Right cardiac atrium (tissue), 5 donors: ENCODE data around the gene CACNA1I. TPM values are rescaled to one million over a fixed set of nuclear protein-coding genes. Genes with fewer than 3 reads are reported as not detected.

Experiments used
- ATAC-seq, 2 donors: fragments of 200-7000 bp; cut with Tn5 transposase; one replicate each; pipeline versions ENCODE4 v1.8.0 to v1.9.1; 2020; ENCODE audit warnings: moderate library complexity in 2 of 2, mild to moderate bottlenecking in 1 of 2
- DNase-seq, 3 donors: peaks; one replicate each; pipeline ENCODE4 v3.0.0-alpha.2; 2020
- H3K27ac ChIP-seq: one replicate; pipeline ENCODE4 v1.5.1; 2013; ENCODE audit warnings: mild to moderate bottlenecking, low read length, control low read depth, moderate library complexity
- H3K27me3 ChIP-seq: one replicate; pipeline ENCODE4 v1.6.1; 2013; ENCODE audit not compliant: control insufficient read depth, insufficient read depth
- H3K4me1 ChIP-seq: one replicate; pipeline ENCODE4 v1.6.1; 2013; ENCODE audit warnings: low read length; ENCODE audit not compliant: control insufficient read depth, insufficient read depth
- H3K4me3 ChIP-seq: one replicate; pipeline ENCODE4 v1.5.1; 2013; ENCODE audit warnings: low read length, control low read depth
- H3K9me3 ChIP-seq: one replicate; pipeline ENCODE4 v1.6.1; 2013; ENCODE audit warnings: low read length; ENCODE audit not compliant: control insufficient read depth
- WGBS: extraction: QIAGEN DNeasy Blood & Tissue Kit; methylation state at CpG from one replicate; pipeline ENCODE4 v1.1.7; 2013; 5-methylcytosine and 5-hydroxymethylcytosine counted together
- intact Hi-C, 4 donors: fragments of 100-400 bp; cut with DNase I; formaldehyde crosslinking; loops; one replicate each; pipeline versions ENCODE4 v1.11.0 to v1.14.0; 2022 to 2023
- polyA plus RNA-seq: library from polyadenylated mRNA; stranded (reverse); fragments of 200-250 nt; gene quantifications from one replicate; pipeline ENCODE4 v1.2.3, GENCODE V29; 2013
- total RNA-seq, 4 donors: library from RNA; stranded (reverse); fragmentation: NEBNext Ultra II Directional; extraction: Animal tissue kit (Norgen Biotek cat#: 25700); gene quantifications; one replicate each; pipeline ENCODE4 v1.2.1, GENCODE V29; 2021
- donor health status: healthy with polysubstance abuse.
- donor health status: DM: no; HTN: yes; CAD: no.
- donor health status: DM: no; HTN: no; CAD: no.
- donor health status: DM: no; HTN: yes; CAD: no; lungs with severe emphysema.
- donor health status: DM: yes; HTN: yes; CAD: no.

The CACNA1I gene
- total and polyA plus RNA-seq, 5 donors = 0.06 to 0.07 TPM; not detected in 3

DNA sequence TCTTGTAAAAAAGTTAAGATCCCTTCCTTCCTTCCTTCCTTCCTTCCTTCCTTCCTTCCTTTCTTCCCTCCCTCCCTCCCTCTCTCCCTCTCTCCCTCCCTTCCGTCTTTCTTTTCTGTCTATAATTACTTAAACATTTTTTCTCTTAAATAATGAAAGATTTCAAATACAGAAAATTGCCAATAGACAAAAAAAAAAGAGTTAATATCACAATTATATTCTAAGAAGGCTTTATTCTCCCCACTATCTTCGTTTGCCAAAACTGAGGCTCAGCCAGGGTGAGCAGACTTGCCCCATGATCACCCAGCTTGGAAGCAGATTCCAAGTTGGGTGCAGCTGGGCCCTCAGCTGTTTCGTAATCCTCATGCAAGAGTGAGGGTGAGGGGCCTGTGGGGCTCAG lies 327 bp upstream of the CACNA1I start:
- DNase-seq (no peak), ATAC-seq (no peak)
- intact Hi-C loops = no loop called here
- Histone ChIP-seq H3K9me3 (no peaks in the 10 kb centered on the region), H3K27ac (no peak overlapping the region), H3K4me1 (no peaks in the 10 kb centered on the region), H3K27me3 (no peaks in the 10 kb centered on the region), H3K4me3 (no peak overlapping the region)
- 68% methylated on average over 3 of the region's 3 CpGs for WGBS

DNA sequence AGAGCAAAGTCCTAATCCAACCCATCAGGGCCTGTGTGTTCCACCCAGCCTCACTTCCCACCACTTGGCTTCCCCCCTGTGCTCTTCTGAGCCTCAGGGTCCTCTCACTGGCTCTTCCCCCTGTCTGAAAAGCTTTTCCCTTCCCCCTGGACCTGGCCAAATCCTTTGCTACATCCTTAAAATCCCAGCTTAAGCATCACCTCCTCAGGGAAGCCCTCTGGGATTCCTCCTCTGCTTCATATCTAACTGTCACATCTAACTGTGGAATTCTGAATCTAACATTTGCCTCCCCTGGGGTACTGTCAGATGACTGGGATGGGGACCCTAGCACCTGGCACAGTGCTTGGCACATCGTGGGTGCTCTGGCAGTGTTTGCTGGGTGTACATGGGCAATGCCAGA lies 985 bp downstream of the CACNA1I start:
- H3K9me3 ChIP-seq = no peaks in the 10 kb centered on the region
- DNase-seq (no peak), ATAC-seq (no peak)
- no peaks in the 10 kb centered on the region for H3K4me1 ChIP-seq
- intact Hi-C loops = no loop called here
- no peak overlapping the region for H3K27ac ChIP-seq
- 64% methylated on average over 1 of the region's 1 CpG for WGBS
- no peak overlapping the region for H3K4me3 ChIP-seq
- H3K27me3 ChIP-seq = no peaks in the 10 kb centered on the region

DNA sequence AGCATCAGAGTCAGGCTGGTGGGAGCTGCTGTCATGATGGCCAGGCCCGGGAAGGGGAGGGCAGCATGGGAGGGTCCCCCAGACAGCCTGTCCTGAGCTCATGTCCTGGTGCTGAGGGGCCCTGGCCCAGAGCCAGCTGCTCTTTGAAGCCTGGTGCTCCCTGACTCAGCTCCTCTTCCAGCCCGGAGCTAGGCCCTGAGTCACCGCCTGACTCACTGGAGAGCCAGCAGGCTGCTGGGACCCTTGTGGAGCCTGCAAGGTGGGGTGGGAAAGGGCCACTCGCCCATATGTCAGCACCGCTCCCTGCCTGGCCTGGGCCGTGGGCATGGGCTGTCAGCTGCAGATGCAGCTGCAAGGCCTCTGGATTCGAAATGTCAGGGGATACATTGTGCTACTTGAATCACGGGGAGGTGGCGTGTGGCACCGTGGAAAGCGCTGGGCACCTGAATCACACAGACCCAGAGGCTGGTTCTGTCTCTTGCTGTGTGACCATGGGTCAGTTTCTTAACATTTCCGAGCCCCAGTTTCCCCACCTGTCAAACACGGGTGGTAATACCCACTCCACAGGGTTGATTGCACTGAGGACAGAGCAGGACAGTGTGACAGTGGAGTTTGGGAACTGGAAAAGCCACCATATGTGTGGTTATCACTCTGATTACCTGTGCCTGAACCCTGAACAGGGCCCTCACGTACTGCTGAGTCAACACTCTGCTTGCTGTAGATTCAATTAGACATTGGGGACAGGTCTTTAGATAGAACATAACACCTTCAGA lies 4.4 kb downstream of the CACNA1I start:
- WGBS = 72% methylated on average over 14 of the region's 14 CpGs
- DNase-seq (no peak), ATAC-seq (no peak)
- Histone ChIP-seq H3K4me1 (no peaks in the 10 kb centered on the region), H3K9me3 (no peaks in the 10 kb centered on the region), H3K4me3 (no peak overlapping the region), H3K27ac (no peak overlapping the region), H3K27me3 (no peaks in the 10 kb centered on the region)
- intact Hi-C loops = no loop called here

DNA sequence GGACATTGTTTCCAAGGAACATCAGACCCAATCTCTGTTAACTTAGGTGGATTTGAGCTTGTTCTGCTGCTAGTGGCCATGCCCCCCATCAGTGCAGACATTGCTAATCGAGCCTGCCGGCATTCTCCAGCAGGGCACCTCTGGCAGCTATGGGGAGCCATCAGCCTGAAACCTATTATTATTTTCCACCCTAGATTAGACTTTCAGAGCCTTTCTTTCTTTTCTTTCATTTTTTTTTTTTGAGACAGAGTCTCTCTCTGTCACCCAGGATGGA lies 4.9 kb downstream of the CACNA1I start:
- no peaks in the 10 kb centered on the region for H3K27me3 ChIP-seq
- no peaks in the 10 kb centered on the region for H3K4me1 ChIP-seq
- no peaks in the 10 kb centered on the region for H3K9me3 ChIP-seq
- DNase-seq = no peak
- intact Hi-C loops = no loop called here
- no peak overlapping the region for H3K27ac ChIP-seq
- H3K4me3 ChIP-seq = no peak overlapping the region
- WGBS = 95% methylated on average over 2 of the region's 2 CpGs
- ATAC-seq = no peak

DNA sequence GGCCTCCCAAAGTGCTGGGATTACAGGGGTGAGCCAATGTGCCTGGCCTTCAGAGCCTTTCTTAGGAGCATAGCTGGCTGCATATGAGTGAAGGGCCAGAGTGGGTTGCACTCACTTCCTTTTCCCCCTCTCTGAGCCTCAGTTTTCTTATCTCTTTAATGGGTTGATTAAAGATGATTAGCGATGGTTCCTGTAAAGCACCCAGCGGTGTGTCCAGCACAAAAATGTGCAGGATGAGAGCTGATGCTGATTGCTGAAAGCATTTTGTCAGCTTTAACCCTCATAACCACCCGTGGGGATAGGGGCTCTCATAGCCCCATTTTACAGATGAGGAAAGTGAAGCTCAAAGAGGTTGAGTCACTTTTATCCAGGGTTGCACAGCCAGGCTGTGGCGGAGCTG lies 5.5 kb downstream of the CACNA1I start:
- no peaks in the 10 kb centered on the region for H3K27me3 ChIP-seq
- no peak overlapping the region for H3K4me3 ChIP-seq
- no peak overlapping the region for H3K27ac ChIP-seq
- 91% methylated on average over 4 of the region's 4 CpGs for WGBS
- ATAC-seq = no peak
- intact Hi-C loops = no loop called here
- H3K9me3 ChIP-seq = no peaks in the 10 kb centered on the region
- no peak for DNase-seq
- H3K4me1 ChIP-seq = no peaks in the 10 kb centered on the region

DNA sequence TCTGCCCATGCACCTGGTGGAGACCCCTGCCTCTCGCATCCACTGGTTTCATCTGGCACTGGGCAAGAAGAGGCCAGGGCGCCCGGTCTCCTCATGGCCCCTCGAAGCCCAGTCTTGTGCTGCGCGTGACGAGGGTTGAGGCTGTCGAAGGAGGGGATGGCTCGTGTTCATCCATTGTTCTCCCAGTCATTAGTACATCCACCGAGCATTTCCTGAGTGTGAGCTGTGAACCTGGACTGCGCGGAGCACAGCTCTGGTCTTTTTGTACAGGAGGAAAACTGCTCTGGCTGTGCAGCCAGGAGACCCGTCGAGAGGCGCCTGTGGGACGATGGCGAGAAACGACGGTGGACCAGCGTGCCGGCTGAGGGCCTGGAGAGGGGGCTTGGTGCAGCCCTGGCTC lies 6.8 kb downstream of the CACNA1I start:
- WGBS = 74% methylated on average over 21 of the region's 21 CpGs
- Histone ChIP-seq H3K9me3 (no peaks in the 10 kb centered on the region), H3K27me3 (no peaks in the 10 kb centered on the region), H3K27ac (no peak overlapping the region), H3K4me3 (no peak overlapping the region), H3K4me1 (no peaks in the 10 kb centered on the region)
- intact Hi-C loops = no loop called here
- ATAC-seq (no peak), DNase-seq (no peak)

DNA sequence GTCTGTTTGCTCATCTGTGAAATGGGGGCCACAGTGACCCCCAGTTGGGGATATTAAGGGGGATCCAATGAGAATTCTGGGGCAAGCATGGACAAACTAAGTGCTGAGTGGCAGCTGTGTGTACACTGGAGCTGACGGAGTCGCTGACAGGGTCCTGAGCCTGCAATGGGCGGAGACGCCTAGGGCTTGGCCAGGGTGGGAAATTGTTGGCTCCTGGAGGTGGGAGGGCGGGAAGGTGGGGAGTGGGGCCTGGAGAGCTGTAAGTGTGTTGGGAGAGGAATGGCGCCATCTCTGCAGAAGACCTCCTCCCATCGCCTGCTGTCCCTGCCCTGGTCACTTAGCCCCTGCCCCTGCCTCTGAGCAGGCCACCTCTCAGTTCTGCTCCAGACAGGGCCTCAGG lies 7.3 kb downstream of the CACNA1I start:
- Histone ChIP-seq H3K9me3 (no peaks in the 10 kb centered on the region), H3K4me3 (no peak overlapping the region), H3K27ac (no peak overlapping the region), H3K4me1 (no peaks in the 10 kb centered on the region), H3K27me3 (no peaks in the 10 kb centered on the region)
- no peak for ATAC-seq
- 72% methylated on average over 7 of the region's 7 CpGs for WGBS
- intact Hi-C loops = no loop called here
- DNase-seq = no peak

DNA sequence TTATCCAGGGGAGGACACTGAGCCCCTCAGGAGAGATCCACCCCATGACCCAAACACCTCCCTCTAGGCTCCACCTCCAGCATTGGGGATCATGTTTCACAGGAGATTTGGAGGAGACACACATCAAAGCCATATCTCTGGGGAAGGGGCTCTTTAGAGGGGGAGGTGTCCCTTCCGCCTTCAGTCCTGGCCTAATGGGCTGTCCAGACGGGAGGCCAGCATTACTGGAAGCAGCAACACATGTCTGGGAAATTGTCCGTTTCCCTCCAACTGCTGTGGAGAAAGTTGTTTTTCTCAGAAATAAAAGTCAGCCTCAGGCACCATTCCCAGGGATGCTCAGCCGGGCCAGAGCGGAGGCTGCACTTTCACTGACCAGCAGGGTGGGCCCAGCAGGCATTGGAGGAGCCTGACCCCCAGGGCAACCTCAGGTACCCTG lies 9.5 kb downstream of the CACNA1I start:
- H3K27me3 ChIP-seq = no peaks in the 10 kb centered on the region
- H3K9me3 ChIP-seq = no peaks in the 10 kb centered on the region
- 32% methylated on average over 5 of the region's 5 CpGs for WGBS
- intact Hi-C loops = no loop called here
- H3K27ac ChIP-seq = no peak overlapping the region
- ATAC-seq = no peak
- no peak for DNase-seq
- H3K4me3 ChIP-seq = no peak overlapping the region
- no peaks in the 10 kb centered on the region for H3K4me1 ChIP-seq

DNA sequence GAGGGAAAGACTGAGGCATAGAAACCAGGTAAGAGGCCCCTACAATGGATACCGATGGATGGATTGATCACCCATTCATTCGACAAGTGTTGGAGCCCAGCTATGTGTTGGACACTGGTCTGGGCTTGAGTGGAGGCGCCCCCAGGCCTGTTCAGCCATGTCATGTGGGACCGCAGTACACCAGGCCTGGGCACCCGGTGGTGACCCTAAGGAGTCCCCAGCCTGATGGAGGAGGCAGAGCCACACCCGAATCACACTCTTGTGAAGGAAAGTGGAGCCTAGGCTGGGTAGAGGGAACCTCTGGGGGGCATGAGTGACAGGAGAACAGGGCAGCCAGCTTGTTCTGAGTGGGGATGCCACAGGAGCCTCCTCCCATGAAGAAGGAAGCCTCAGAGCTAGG lies 10.2 kb downstream of the CACNA1I start:
- no peak for ATAC-seq
- H3K27me3 ChIP-seq = no peaks in the 10 kb centered on the region

DNA sequence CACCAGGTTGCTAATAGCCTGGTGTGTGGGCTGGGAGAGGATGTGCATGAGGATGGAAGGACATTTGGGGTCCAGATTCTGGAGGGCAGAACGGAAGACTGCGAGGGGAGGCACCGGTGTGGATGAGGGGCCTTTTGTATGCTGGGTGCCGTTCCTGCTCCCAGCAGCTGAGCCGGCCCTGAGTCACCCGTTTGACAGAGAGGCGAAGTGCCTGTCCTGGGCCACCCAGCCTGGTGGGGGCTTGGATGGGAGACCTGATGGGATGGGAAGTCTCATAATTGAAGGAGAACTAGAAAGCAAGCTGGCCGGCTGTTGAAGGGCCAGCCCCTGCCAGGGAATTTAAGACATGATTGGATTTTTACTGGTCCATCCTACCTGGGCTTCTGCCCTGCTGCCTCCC lies 10.8 kb downstream of the CACNA1I start:
- DNase-seq (peak in 1 of 3 donors; percentile 23), ATAC-seq (no peak)
- 88% methylated on average over 8 of the region's 8 CpGs for WGBS
- H3K27ac ChIP-seq = no peak overlapping the region
- H3K27me3 ChIP-seq = no peaks in the 10 kb centered on the region
- H3K4me3 ChIP-seq = no peak overlapping the region
- H3K4me1 ChIP-seq = no peaks in the 10 kb centered on the region
- intact Hi-C loops = no loop called here
- no peaks in the 10 kb centered on the region for H3K9me3 ChIP-seq

More for the DNA sequence above, 10.2 kb downstream of the CACNA1I start:
- no peaks in the 10 kb centered on the region for H3K4me1 ChIP-seq
- intact Hi-C loops = no loop called here
- no peak overlapping the region for H3K4me3 ChIP-seq
- H3K9me3 ChIP-seq = no peaks in the 10 kb centered on the region
- no peak overlapping the region for H3K27ac ChIP-seq
- no peak for DNase-seq
- WGBS = 91% methylated on average over 6 of the region's 6 CpGs

DNA sequence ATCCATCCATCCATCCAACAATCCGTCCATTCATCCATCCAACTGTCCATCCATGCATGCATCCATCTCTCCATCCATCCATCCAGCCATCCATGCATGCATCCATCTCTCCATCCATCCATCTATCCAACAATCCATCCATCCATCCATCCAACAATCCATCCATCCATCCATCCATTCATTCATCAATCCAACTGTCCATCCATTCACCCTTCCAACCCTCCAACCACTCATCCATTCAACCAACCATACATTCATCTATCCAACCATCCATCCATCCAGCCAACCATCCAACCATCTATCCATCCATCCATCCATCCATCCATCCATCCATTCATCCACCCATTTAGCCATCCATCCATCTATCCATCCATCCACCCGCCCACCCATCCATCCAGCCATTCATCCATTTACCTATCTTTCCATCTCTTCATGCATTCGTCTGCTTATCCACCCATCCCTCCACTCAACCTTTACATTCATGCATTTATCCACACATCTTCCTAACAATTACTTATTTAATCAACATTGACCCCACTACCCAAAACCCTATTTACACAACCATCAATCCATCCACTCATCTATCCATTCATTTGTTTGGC lies 12.6 kb downstream of the CACNA1I start:
- H3K4me3 ChIP-seq = no peak overlapping the region
- intact Hi-C loops = no loop called here
- DNase-seq = no peak
- H3K4me1 ChIP-seq = no peaks in the 10 kb centered on the region
- no peaks in the 10 kb centered on the region for H3K9me3 ChIP-seq
- ATAC-seq = no peak
- no peaks in the 10 kb centered on the region for H3K27me3 ChIP-seq
- H3K27ac ChIP-seq = no peak overlapping the region
- 55% methylated on average over 3 of the region's 3 CpGs for WGBS

DNA sequence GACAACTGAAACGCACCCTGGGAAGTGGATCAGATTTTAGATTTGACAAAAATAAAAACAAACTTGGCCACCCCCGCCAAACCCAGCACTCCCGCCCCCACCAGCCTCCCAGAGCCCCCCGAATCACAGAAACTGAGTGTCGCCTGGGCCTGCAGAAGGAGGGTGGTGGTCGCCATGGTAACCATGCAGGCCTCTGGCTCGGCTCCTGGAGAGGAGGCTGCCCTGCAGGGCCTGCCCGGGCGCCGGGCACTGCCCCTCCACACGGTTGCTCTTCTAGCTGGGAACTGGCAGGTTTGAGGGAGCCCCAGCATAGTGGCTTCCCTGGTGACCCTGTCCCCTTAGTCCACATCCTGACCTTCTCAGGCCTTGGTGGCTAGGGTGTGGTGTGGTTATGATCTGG lies 19.3 kb downstream of the CACNA1I start:
- Histone ChIP-seq H3K9me3 (no peaks in the 10 kb centered on the region), H3K27me3 (no peaks in the 10 kb centered on the region), H3K4me1 (no peaks in the 10 kb centered on the region), H3K4me3 (no peak overlapping the region), H3K27ac (no peak overlapping the region)
- WGBS = 63% methylated on average over 11 of the region's 11 CpGs
- DNase-seq = no peak
- intact Hi-C loops = no loop called here
- ATAC-seq = no peak
